NCI-H524 (cell line): ENCODE results near the gene RPL10A.
"Not testable (repeated sequence)": the region's sequence is repeated elsewhere in the genome, so short reads cannot be mapped to it uniquely, and the experiment has no call there.

Source experiments
- DNase-seq, 2 experiments: peaks; one replicate each; lab custom pipeline; 2025; lab: John Stamatoyannopoulos, UW

RPL10A gene

GRCh38 chr6:35468181-35468979, at the start of gene RPL10A:
Gene RPL10A (plus strand): TSS chr6:35468401. CDS start chr6:35468435, 34 bp downstream.
- DNase-seq = peak; percentile 91 to 96

- DNase-seq = peak in 1 of 2 experiments; percentile 13
Measured at GRCh38 chr6:35419417-35419816, 48.8 kb upstream of the RPL10A start.

GRCh38 chr6:35419961-35420360, 48.2 kb upstream of the RPL10A start:
- no peak for DNase-seq

GRCh38 chr6:35425284-35425683, 42.9 kb upstream of the RPL10A start:
- no peak for DNase-seq

- DNase-seq = no peak
Measured at GRCh38 chr6:35426074-35426473, 42.1 kb upstream of the RPL10A start.

GRCh38 chr6:35427435-35427834, 40.8 kb upstream of the RPL10A start:
- no peak for DNase-seq

- no peak for DNase-seq
Measured at GRCh38 chr6:35427851-35428321, 40.3 kb upstream of the RPL10A start.

GRCh38 chr6:35428421-35429149, 39.6 kb upstream of the RPL10A start:
- no peak for DNase-seq

GRCh38 chr6:35429463-35429862, 38.7 kb upstream of the RPL10A start:
- DNase-seq = no peak

GRCh38 chr6:35432291-35432690, 35.9 kb upstream of the RPL10A start:
- DNase-seq = no peak

- not testable (repeated sequence) for DNase-seq
Measured at GRCh38 chr6:35432702-35433101, 35.5 kb upstream of the RPL10A start.

GRCh38 chr6:35435074-35435837, 32.9 kb upstream of the RPL10A start:
- DNase-seq = no peak

GRCh38 chr6:35436071-35436857, 31.9 kb upstream of the RPL10A start:
- no peak for DNase-seq

- not testable (repeated sequence) for DNase-seq
Measured at GRCh38 chr6:35438378-35439065, 29.7 kb upstream of the RPL10A start.

GRCh38 chr6:35439308-35439707, 28.9 kb upstream of the RPL10A start:
- DNase-seq = no peak

- DNase-seq = peak in 1 of 2 experiments; percentile 13
Measured at GRCh38 chr6:35441205-35441604, 27.0 kb upstream of the RPL10A start.

- DNase-seq = no peak
Measured at GRCh38 chr6:35441642-35442041, 26.6 kb upstream of the RPL10A start.

- no peak for DNase-seq
Measured at GRCh38 chr6:35442693-35443092, 25.5 kb upstream of the RPL10A start.

- DNase-seq = no peak
Measured at GRCh38 chr6:35443341-35444030, 24.7 kb upstream of the RPL10A start.

GRCh38 chr6:35445691-35446090, 22.5 kb upstream of the RPL10A start:
- DNase-seq = no peak
